CD4-positive, alpha-beta T cell treated with Interleukin-12 subunit alpha and Interleukin-12 subunit beta, for 1 hour (primary cell): ENCODE measurements around the gene SPEG.

ENCODE experiments used
- DNase-seq: peaks from one replicate; pipeline ENCODE4 v3.0.0-alpha.2; 2020

Gene SPEG

DNA sequence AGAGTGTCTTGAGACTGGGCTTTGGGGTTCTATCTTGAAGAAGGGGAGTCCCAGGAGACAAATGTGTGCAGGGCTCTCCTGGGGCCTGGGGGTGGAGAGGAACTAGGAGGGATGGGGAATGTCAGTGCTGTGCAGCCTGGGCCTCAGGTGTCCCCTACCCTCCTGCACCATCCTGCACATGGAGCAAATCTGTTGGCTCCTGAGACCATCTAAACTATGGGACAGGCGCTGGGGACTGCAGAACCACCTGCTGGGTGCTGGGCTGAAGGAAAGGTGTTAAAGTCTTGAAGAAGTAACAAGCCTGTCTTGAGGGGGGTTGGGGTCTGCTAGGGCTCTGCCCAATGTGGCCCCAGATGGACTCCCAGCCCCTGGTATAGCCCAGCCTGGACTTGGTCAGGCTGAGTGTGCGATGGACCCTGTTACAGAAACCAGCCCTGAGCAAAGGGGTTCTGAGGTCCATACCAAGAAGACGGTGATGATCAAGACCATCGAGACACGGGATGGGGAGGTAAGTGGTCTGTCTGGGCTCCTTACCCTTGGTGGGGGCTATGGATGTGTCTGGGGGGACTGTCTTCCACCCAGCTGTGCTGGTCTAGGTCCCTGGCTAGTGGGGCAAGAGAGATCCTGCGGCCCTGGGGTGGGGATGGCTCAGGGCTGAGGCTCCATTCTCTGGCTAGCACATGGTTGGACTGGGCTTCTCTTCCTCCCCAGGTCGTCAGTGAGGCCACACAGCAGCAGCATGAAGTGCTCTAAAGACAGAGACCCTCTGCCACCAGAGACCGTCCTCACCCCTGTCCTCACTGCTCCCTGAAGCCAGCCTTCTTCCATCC lies 9.2 kb upstream of the SPEG start:
- no peak for DNase-seq

DNA sequence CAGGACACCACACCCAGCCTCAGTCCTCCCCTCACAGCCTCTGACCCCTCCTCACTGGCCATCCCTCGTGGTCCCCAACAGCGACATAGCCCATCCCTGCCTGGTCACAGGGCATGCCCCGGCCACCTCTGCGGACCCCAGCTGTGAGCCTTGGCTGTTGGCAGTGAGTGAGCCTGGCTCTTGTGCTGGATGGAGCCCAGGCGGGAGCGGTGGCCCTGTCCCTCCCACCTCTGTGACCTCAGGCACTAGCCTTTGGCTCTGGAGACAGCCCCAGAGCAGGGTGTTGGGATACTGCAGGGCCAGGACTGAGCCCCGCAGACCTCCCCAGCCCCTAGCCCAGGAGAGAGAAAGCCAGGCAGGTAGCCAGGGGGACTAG lies 8.6 kb upstream of the SPEG start:
- no peak for DNase-seq

DNA sequence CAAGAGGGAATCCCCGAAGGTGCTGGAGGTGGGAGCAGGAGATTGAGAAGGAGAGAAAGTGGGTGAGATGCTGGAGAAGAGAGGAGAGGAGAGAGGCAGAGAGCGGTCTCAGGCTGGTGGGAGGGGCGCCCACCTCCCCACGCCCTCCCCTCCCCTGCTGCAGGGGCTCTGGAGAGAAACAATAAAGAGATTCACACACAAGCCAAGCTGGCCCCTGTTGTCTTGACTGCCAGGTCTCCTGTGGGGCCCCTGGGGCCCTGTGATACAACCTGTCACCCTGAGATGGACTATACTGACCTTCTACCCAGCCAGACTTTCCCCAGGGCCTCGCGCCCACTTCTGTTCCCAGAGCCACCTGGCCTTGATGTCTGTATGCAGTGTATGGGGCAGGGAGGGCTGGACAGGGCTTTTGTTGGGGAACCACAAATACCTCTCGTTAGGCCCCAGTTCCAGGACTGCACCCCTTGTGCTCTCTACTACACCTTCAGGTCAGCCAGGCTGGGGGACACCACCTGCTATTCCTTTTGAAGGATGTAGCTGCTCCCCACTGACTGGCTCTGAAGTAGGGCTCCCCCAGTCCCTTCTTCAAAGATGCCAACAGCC lies 8.0 kb upstream of the SPEG start:
- DNase-seq: no peak

DNA sequence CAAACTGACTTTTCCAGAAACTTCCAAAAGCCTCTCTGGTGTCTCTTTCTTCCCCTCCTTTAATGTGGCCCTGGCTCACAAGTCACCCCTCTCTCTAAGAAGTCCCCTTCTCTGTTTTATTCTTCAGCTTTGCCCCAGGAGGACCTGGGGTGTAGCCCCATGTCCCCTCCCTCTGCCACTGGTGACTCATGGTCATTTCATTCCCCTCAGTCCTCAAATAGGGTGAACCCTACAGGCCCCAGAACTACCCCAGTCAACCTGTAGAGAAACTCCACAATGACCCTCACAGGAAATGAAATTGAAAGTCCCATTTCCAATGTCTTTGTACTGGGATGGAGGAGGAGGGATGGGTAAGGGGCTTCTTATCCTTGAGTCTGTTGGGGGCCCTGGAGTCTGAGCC lies 6.2 kb upstream of the SPEG start:
- no peak for DNase-seq

DNA sequence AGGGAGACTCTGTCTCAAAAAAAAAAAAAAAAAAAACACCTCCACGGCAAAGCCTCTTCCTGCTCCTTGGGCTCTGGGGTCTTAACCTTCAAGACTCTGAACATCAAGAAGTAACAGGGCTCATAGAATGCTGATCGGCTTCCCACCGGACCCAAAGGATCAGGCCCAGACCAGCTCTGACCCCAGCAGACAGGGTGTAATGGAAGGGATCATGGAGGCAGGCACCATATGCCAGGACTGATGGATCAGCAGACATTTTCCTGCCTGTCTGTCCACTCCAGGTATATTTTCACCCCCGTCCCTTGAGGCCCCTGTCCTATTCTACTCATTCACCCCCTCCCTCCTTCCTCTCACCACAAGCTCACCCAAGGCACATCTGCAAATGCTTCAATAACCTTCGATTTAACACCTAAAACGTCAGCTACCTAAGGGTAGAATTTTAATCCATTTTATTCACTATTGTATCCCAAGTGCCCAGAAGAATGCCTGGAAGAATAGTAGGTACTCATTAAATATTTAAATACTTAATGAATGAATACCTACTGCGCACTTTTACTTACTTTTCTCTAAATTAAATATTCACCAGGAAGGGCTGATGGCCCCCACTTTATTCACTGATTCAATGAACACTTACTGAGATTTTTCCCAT lies 4.6 kb upstream of the SPEG start:
- no peak for DNase-seq

DNA sequence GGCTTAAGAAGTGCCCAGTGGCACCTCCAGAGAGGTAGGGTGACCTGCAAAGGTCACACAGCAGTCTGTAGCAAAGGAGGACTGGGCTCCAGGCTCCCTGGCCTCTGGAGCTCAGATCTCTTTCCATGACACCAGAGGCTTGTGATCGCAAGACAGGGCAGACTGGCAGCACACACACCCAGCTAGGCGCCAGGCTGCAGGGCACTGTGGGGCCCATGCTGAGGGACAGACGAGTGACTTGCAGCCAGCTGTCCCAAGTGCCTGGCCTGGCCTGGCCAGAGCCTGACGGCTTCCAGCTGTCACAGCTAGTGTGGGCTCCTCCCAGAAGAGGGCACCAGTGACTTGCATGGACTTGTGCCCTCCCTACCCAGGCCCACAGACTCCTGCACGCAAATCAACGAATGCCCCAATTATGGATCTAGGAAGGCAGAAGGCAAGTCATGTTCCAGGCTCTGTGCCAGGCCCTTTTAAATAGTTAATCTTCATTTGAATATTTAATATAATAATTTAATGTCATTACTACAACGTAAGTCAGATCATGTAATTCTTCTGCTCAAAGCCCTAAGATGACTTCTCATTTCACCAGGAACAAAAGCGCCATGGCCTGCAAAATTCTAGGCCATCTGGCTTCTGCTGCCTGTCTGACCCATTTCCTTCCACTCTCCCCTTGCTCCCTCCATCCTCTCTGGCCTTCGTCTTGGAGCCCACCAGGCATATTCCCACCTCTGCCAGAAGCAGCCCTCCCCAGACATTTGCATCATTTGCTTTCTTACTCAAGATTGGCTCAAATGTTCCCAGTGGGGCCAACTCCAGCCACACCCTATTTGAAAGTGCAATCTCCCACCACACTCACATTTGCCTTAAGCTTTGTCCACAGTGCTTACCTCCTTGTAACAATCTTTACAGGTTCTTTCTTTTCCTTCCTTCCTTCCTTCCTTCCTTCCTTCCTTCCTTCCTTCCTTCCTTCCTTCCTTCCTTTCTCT lies 3.7 kb upstream of the SPEG start:
- no peak for DNase-seq

DNA sequence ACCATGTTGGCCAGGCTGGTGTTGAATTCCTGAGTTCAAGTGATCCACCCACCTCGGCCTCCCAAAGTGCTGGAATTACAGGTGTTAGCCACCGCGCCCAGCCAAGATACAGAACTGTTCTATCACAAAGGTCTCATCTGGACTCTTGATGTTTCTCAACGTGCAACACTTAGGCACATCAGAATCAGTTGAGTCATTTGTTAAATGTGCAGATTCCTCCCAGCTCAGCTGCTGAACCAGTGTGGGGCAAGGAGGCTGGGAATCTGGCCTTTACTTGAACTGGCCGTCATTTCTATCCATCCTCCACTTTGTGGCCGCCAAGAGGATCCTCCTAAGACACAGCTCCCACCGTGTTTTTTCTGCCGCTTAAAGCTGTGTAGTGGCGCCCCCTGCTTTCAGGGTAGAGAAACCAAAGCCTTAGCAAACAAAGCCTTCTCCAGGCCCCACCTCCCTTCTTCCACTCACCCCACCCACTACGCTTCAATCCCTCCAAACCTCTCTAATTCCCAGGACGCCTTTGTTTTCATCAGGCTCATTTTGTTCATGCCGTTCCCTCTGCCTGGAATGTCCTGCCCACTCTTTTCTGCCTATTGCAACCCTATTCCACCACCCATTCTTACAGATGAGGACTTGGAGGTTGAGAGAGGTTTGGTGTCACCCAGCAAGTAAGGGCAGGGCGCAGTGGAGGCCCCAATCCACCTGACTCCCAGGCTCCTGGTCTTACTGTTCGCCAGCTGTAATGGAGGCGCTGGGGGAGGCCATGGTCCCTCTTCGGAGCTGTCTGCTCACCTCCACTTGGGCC lies 776 bp upstream of the SPEG start:
- DNase-seq: peak; percentile 6

DNA sequence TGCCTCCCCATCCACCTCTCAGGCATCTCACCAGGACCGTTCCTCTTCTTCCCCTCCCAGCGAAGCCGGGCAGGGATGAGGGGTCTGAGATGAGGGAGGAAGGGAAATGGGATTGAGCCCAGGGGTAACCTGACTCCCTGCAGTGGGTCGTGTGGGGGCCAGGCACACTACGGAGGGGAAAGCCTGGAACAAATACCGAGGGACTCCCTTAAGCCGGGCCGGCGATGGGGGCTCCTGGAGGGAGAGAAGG lies 250 bp upstream of the SPEG start:
- DNase-seq: no peak

DNA sequence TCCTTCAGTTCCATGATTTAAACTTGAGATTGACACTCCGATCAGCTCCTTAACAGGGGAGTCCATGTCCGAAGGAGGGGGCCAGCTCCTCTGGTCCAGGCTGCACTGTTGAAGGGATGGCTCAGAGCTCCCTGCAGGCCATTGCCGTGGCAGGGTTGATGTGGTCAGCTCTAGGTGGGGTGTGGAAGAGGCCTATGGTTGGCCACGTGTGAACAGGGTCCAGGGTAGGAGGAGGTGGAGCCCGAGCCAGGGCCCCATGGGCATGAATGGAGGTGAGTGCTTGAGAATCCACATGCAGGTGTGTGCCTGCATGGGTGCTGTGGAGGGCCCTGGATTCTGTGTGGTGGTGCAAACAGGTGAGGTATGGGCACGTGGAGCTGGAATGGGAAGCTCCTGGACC lies 1.1 kb downstream of the SPEG start:
- DNase-seq: no peak

DNA sequence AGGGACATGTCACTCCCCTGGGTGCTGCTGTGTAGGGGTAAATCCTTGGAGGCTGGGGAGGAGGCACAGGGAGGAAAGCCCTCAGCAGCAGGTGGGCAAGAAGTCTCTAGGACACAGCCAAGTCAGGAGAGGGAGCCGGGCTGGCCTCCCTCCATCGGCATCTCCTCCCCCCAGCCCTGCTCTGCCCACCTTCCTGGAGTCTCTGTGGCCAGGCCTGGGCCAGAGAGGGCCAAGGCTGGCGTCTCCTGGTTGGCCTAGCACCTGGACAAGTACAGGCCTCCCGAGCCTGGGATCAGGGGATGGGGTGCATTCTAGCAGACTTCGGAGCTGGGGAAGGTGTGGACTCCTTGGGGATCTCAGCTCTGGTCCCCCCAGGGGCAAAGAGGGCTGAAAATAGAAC lies 1.8 kb downstream of the SPEG start:
- DNase-seq: no peak

DNA sequence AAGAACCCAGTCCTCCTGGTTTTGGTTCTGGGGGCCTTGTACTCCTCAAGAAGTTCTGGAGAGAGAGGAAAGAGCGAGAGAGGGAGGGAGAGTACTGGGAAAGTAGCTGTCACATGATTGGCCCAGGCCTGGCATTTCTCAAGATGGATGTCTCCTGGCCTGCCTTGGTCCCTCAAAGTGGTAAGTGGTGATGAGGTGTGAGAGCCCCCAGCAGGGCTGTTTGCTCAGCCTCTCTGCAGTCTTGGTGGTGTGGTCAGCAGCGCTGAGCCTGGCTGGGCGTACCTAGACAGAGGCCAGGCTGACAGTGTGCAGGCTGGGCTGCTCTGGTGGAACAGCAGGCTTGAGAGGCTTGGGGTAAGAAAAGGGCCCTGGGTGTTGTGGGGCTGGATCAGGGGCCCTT lies 2.5 kb downstream of the SPEG start:
- DNase-seq: no peak

DNA sequence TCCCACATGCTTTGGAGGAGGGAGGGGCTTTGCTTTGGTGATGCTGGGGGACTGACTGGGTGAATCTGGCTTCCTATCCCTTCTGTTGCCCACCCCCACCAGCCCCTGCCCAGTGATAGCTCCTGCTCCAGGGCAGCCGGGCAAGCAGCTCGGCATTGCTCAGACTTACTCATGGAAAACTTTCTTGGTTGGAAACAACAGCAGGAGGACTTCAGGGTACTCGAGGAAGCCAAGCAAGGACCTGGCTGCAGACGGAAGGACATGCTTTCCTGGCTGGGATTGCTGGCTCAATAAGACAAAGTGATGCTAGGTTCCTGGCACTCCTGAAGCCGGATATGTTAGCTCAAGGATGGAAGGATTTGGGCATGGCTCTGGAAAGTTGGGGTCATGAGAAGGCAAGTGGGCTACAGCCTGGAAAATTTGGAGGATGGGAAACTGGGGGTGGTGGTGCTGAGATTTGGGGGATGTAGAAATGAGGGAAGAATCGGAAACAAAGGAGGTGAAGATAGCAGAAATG lies 3.1 kb downstream of the SPEG start:
- DNase-seq: no peak

DNA sequence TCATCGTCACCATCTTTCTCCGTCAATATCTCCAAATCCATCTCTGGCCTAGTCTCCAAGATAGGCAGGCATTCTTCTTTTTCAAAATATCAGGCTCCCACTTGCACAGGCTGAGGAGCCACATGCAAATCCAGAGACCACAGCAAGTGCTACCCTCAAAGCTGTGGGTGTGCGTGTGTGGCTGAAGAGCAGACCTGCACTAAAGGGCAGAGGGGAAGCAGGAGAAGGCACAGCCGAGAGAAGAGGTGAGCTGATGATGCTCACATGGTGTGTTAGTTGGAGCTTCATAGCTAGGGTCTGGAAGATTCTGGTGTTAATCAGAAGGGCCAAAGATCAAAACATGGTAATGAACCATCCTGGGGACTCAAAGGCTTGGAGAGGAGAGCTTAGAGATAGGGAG lies 3.8 kb downstream of the SPEG start:
- no peak for DNase-seq

DNA sequence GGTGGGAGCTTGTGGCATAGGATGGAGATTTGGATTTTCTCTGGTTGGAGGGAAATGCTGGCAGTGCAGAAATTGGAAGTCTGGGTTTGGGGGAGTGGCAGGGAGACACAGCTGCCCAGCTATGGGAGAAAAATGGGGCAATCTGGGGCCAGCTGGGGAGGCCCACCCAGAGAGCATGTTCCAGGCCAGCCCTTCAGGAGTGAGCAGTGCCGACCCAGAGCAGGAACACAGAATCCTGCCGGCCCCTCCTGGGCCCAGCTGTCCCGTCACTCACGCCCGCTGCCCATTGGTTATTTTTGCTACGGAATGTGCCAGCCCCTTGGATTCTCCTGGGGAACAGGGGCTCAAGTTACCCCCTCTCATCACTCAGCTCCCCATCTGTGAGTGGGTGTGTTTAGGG lies 4.9 kb downstream of the SPEG start:
- DNase-seq: no peak

DNA sequence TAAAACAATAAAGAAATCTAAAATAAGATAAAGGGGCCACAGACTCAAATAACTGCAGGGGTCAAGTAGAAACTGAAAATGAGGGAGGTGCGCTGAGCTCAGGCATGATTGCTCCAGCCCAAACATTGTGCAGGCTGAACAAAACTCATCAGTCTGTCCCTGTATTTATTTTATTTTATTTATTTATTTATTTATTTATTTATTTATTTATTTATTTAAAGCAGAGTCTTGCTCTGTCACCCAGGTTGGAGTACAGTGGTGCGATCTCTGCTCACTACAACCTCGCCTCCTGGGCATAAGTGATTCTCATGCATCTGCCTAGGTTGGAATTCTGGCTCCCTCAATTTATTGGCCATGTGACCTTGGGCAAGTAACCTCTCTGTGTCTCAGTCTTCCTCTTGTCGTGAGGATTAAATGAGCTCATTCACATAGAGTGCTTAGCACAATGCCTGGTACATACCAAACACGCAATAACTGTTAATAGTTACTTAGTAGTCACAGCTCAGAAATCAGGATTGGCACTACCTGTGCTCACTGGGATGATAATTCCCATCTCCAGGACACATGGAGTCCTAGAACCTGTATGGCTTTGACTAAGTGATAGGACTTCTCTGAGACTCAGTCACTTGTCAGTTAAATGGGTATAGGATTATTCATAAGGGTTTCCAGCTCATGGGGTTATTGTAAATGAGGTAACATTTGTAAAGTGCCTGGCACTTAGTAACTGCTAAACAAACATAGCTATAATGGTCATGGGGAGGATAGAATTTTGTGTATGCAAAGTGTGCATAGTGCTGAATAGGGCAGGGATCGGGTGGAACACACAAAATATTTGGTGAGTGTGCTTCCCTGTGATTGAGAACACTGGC lies 6.0 kb downstream of the SPEG start:
- DNase-seq: no peak

DNA sequence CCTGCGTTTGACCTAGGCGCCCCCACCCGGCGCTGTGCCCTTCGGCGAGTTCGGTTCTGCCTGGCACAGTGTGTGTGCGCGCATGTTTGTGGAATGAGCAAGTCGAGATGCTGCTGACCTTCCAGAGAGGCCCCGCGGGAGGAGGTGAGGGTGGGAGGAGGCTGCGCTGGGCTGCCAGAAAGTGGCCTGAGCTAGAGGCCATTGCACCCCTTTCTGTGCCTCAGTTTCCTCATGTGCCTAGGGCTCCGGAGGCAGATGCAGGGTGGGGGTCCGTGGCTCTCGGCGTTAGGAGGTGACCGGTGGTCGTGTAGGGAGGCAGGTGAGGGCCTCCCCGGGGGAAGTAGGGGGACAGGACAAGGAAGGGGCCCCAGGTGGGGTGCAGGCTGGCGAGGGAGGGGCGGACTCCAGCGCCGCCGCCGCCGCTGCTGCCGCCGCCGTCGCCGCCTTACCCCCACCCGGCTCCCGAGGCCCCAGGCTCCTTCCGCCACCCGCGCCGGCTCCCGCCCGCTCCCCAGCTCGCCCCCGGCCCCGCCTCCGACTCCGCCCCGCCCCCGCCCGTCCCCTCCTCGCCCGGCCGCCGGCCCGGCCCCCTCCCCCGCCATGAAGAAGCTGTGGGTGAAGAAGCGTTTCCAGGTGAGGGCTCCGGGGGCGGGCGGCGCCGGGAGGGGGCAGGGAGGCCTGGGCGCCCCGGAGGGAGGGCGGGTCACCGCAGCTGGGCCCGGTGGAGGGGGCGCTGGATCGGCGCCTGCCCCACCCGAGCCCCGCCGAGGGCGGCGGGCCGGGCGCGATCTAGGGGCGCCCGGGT lies 7.0 kb downstream of the SPEG start:
- DNase-seq: peak; percentile 64

DNA sequence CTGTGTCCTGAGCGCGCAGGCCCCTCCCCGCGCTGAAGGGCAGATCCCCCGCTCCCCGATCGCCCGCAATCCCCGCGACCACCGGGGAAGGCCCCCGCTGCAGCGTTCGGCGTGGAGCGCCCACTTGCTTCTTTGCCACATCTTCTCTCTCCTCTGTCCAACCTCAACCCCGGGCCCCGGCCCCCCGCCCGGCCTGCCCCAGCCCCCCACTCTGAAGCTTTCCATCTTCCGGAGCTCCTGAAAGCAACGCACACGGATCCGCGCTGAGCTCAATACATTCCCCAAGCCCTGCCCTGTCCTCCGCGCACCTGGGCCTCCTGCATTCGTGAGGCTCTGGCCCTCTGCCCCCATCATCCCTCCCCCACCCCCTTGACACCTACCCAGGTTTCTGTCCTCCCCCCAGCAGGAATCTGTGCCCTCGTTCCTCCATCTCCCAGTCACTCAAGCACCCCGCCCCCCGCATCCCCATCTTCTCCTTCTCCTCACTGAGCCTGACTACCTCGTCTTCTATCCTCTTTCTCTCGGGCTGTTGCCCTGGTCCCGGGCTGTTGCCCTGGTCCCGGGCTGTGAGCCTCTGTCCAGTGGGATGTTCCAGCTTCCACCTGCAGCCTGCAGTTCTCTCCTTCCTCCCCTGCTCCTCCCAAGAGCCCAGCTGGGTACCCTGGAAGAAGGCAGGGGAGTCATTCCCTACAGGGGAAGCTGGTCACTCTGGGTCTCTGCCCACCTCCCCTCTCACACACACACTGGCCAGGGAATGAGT lies 7.8 kb downstream of the SPEG start:
- DNase-seq: no peak

DNA sequence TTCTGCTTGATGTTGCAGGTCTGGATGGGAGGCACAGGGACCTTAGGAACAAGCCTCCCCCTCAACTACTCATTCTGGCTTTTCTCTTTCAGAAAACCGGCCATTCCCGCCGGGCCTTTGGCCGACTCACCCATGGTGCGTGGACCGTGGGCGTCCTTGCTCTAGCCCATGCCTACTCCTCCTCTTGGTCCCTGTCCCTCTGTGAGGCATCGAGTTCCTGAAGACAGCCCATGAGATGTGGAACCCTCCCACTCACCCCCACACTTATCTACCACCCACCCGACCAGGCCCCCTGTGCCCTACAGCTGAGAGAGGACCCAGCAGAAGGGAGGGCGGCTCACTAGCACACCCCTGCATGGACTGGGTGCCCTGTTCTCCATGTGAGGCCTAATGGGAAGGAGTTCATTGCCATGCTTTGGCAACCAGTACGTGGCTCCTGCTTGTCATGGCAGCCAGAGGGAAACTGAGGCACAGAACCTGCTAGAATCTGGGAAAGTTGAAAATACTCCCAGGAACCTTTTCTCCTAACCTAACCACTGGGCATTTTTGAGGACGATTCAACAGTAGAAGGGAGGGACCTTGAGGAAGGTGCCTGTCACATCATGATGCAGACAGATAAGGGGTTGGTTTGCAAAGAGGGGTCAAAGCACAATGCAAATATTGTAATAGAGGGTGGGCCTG lies 8.5 kb downstream of the SPEG start:
- no peak for DNase-seq

DNA sequence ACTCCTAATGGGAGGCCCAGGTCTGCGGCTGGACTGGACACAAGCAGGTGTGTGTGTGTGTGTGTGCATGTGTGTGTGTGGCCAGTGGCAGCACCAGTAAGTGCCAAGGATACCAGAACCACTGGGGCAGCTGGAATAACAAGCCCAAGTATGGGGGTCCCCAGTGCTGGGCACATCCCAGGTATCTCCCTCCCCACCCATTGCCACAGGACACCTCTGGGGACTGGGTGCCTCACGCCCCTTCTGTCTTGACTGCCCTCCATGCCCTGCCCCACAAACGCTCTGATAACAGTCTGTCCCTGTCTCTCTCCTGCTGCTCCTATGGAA lies 9.0 kb downstream of the SPEG start:
- DNase-seq: no peak
